HG02938 (cell line): ENCODE results near the gene NR4A2.

Experiments used
- ATAC-seq: cut with Tn5 transposase; IDR thresholded peaks from one replicate; pipeline ENCODE4 v1.9.1; 2021; ENCODE audit warnings: mild to moderate bottlenecking, moderate library complexity; ENCODE audit not compliant: unreplicated experiment

NR4A2 gene

DNA sequence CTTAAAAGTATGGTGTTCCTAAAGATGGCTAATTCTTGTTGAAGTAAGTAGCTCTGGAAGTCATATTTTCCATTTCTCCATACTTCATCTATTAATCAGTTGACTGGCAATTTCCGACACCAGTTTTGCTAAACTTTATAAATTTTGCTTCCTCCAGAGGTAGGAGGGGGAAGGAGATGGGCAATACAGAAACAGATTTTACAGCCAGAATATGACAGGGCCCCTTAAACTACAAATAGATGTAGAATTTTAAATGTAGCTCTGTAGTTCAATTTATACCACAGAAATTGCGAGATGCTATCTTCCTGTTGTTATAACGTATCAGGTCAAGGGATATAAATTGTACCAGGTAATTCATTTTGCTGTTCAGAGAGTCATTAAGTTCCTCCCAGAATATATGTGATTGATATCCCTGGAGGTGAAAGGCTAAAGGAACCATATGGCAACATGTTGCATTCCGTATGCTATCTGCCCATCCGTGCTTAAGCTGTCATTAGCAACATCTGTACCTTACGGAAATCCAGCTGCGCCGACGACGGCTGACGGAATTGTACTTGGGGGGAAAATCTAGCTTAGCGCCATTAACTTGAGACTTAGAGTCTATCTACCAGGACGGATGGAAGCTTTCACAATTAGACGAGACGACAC is 8.4 kb upstream of the NR4A2 start:
- ATAC-seq: no peak

DNA sequence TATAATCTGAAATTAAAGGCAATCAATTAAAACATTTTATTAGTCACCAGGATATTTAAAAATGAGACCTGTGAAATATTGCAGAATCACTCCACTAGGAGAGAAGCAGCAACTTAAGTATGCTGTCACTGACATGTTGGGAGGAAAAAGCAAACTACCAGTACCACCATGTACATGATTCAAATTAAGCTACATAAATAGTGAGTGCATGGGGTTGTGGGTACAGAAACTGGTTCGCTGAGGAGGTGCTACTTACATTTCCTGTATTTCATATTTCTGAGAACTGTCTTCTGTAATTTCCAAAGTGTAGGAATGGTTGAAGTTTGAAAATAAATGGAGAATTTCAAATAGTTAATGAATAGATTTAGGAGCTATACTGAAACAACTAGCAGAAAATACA is 7.9 kb upstream of the NR4A2 start:
- ATAC-seq: no peak

DNA sequence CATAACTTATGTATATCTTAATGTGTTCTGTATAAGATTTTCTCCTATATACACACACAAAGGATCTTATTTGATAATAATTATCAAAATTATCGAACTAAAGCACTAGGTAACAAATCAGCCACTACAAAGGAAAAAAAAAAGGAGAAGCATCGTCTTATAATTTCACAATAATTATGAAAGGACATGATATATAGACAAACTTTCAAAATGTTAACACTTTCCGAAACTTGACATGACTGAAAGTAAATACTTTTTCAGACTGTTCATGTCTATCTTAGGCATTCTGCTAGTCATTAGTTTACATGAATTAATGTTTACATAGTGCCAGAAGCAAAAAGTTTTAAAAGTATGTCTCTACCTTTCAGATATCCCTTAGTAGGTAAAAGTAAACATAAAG is 7.3 kb upstream of the NR4A2 start:
- ATAC-seq: no peak

DNA sequence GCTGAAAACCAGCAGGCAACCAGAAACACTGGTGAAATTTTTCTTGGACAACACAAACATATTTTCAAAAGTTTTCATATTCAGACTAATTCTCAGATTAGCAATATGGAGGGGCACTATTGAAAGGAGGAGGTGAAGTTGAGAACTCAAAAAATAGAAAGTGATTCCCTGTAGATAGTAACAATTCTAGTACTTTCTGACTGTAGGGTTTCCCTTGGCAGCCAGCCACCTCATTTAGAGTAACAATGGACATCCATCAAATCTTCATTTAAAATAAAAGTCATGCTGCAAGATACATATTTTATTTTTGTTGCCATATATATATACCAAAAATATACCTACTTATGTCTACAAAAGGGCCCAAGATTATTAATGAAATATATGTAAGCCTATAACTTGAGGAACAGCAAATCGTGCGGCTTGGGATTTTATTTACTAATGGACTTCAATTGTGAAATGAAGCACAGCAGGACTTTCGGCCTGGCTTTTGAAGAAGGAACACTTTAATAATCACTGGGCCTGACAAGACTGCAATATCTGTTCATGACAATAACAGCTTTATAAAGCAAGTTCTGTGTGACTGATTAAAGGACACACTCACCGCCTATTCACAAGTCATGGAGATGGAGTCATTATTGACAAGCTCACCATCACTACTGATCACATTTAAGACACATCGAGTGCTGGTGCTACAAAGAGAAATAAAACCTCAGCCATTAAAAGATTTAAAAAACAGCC is 6.8 kb upstream of the NR4A2 start:
- ATAC-seq: no peak

DNA sequence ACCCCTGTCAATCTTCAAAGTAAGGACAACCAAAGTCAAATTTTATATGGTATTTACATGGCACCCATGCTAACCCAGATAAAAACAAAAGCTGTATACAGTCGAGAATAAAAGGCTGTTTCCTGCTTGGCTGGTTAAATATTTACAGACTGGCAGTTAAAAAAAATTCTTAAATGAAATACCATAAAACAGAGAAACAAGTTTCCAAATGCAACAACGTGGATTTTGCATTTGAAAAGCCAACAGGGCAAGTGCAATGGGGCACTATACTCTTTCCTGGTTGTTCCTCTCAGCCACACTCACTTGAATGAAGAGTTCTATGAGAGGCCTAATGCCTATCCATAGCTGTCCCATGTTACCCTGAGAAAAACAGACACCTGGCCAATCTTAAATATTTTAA is 6.1 kb upstream of the NR4A2 start:
- no peak for ATAC-seq

DNA sequence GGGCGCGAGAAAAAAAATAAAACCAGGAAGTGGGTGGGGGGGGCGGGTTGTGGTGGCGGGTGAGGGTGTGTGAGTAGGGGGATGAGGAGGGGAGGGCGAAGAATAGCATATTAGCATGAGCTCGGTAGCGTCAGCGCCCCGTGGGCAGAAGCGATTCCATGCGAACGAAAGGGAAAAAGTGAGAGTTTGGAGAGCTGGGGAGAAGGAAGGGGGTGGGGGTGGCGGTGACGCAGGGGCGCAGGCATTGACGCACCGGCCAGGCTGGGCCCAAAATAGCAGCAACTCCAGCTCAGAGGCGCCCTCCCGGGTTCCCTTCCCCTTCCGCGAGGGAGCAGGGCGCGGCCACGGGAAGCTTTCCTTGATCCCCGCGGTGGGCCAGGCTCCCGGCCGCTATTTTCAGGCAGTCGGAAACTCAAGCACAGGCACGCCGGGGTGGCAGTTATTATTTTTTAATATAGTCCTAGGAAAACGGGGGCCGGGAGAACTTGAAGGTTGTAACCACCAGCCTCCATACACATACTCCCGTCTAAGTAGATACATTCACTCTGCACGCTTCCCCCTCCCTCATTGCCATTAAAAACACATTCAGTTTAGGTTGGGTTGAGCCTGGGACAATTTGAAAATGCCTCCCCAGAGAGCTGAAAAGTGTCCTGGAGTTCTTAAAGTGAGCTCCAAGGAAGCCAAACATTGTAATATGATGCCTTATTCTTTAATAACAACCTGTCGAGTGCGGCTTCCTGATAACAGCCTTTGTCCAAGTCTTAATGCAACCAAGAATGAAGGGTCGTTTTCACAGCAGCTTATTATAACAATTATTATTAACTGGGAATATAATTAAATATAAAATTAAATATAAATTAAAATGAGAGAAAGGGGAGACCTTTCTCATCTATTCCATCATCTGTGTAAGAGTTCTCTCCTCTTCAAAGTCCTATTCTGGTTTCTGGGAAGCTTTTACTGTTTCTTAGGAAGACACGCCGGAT is 2.3 kb upstream of the NR4A2 start:
- ATAC-seq: no peak

DNA sequence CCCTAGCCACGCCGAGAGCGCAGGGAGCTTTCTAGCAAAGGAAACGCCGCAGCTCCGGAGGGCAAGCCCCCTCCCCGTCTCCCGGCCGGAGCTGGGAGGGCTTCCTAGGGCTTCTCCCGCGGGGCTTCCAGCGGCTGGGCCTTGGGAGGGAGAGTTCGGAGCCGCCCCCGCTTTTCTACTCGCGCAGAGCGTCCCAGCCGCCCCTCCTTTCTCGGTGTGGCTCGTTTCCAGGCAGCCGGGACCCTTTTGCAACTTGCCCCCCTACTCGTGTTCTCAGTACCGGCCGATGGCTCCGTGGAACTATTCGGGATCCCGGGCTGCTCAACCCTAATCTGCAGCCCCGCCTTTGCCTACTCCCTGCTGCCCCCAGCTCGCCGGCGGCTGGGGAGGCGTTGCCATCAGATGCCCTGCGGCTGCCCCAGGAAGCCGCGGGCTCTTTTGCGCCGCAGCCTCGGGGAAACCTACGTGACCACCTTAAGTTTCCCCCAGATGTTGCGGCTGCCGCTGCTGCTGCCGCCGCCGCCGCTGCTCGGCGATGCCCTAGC is 1.5 kb upstream of the NR4A2 start:
- ATAC-seq: no peak

DNA sequence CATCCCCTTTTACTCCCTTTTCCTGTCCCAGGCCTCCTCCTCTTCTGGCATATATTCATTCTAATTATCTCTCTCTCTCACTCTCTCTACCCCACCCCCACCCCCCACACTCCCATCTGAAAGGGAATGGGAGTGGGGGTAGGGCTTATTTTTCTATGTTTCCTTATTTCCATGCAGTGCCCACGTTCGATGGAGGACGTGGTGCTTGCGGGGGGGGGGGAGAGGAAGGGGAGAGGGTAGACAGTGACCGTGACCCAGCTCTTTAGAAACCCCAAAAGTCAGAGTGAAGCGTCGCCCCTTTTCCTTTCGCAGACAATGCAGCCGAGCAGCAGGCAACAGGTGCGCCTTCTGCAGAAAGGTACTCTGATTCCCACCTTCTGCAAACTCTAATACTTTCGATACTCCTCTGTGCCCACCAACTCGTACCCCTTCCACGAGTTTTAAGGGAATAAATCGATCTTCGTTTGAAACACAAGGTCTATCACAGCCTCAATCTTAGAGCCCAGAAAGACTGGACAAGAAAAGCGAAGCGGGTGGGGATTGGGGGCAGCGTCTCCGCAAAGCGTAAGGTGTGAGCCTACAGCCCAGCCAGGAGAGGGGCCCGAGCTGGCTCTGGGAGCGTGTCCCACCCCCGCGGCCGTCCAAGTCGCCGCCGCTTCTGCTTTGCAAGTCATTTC is 891 bp upstream of the NR4A2 start:
- no peak for ATAC-seq

DNA sequence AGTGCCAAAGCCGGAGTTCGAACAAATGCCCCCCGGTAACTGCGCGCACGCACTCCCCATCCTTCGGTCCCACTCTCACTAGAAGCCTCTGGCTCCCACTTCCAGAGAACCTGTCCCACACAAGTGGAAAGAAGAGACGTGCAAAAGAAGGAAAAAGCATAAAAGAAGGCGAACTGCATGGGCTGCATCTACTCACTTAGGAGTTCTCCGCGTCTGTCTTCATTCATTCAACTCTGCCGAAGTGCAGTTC is 312 bp downstream of the NR4A2 start:
- ATAC-seq: peak; percentile 7

DNA sequence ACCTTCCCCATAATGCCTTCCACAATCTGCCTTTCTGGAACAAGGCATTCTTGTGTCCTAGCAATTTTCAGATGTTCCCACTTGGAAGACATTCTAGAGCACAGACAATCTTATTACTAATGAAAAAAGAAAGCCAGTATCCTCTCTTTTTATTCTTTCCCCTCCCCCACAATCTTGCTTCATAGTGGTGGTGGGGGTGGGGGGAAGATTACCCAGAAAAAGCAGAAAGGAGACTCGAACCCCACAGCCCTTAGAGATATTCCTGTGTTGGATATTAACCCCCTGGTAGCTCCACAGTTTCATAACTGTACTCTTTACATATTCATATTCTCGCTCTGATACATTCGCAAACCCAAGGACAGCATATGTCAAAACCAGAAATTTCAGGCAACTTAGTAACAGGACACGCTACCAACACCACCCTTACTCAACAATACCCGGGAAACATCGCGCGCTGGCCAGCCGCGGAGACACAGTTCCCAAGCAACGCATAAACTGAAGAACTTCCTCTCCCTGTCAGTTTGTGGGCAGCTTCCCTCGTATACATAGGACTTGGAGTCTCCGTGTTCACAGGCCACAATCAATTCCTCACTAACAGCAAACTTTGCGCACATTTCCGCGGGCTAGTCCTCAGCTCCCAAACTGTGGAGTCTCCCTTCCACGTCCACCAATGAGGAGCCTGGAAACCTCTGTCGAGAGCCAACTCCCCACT is 793 bp downstream of the NR4A2 start:
- no peak for ATAC-seq

DNA sequence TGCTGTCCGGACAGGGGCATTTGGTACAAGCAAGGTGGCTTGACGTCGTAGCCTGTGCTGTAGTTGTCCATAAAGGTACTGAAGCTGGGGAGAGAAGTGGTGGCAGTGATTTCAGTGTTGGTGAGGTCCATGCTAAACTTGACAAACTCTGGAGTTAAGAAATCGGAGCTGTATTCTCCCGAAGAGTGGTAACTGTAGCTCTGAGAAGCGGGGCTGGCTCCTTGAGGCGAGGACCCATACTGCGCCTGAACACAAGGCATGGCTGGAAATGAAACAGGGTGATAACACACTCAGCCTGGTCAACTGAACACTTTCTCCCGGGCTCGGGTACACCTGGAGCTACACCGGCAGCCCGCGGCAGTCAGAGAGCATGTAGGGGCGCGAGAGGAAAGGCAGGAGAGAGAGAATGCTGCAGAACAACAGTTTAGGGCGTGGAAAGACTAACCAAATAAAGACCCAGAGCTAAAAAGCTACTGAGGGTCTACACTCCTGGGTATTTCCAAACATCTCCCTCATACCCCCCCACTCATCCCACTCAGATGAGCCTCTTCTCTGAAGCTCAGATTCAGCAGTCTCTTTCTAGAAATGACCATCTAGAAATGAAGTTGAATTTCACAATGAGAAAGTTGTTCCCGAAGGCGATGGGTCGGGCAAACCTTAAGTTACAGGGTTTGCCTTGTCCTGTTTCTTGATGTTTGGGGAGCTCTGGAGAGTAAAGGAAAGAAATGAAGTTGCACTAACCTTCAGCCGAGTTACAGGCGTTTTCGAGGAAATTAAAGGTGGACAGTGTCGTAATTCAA is 2.4 kb downstream of the NR4A2 start:
- no peak for ATAC-seq

DNA sequence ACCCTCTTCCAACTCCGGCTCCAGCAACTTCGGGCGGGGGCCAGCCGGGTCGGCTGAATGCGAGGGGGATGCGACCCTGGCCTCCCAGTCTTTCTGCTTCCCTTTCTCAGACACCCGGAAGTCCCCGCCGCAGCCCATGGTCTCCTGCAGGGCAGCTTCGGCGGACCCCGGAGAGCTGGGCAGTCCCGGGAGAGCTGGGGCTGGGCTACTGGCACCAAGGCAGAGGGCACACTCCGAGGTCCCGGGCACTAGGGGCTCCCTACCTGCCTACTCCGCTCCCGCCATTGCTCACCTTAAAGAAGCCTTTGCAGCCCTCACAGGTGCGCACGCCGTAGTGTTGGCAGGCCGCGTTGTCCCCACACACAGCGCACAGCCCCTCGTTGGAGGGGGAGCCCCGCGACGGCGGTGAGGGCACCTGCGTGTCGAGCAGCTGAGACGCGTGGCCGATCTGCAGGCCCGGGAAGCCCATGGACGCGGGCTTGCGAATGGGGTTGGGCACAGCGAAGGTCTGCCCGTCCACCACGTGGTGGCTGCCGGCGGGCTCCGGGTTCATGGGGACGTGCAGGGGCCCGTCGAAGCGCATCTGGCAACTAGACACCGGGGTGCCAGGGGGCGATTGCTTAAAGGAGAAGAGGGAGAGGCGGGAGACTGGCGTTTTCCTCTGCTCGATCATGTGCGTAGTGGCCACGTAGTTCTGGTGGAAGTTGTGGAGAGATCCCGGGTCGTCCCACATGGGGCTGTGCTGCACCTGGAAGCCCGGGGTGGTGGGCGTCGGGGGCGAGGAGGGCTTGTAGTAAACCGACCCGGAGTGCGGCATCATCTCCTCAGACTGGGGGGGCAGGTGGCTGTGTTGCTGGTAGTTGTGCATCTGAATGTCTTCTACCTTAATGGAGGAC is 3.2 kb downstream of the NR4A2 start:
- ATAC-seq: no peak

DNA sequence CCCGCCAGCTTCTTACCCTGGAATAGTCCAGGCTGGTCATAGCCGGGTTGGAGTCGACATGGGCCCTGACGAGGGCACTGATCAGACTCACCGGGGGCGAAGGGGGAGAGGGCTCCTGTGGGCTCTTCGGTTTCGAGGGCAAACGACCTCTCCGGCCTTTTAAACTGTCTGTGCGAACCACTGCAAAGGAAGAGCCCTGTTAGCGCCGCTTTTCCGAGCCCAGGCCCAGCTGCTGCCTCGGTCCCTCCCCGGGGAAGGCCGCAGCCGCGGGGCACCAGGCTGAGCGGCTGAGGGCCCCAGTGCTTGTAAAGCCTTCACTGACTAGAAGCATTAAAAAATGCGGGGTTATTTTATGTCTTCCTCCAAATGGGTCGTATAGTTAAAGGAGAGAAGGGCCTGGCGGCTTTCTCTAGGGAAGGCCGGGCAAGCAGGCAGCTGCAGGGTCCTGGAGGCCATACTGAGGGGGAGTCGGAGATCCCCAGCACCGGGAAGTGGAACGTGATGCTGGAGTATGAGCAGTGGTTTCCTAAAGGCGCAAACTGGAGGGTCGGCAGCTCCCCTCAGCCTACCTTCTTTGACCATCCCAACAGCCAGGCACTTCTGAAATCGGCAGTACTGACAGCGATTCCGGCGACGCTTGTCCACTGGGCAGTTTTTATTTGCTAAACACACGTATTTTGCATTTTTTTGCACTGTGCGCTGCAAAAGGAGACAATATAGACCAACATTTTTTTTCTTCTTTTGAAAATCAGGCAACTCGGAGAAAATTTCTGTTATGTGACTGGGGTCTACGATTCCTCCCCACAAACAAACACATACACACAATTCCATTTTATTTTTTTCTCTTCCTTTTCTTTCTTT is 4.5 kb downstream of the NR4A2 start:
- ATAC-seq: no peak

DNA sequence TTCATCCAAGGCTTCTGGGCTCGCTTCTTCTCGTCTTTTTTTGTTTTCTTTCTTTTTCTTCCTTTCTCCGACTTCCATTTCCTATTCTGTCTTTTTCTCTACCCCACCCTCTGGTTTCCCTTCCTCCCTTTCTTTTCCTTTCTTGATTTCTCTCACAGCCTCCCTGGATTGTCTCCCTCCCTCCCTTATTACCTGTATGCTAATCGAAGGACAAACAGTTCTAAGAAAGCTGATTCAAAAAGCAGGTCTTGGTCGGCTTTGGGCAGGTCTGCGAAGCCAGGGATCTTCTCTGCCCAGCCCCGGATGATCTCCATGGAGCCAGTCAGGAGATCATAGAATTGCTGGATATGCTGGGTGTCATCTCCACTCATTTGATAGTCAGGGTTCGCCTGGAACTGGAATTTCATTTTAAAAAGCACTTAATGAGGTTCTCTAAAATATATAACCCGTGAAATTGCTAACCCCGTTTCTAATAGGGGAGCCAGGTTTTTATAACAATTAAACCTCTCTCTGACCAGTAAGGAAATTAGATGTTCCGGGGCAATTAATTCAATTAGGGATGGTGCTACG is 5.9 kb downstream of the NR4A2 start:
- ATAC-seq: no peak

DNA sequence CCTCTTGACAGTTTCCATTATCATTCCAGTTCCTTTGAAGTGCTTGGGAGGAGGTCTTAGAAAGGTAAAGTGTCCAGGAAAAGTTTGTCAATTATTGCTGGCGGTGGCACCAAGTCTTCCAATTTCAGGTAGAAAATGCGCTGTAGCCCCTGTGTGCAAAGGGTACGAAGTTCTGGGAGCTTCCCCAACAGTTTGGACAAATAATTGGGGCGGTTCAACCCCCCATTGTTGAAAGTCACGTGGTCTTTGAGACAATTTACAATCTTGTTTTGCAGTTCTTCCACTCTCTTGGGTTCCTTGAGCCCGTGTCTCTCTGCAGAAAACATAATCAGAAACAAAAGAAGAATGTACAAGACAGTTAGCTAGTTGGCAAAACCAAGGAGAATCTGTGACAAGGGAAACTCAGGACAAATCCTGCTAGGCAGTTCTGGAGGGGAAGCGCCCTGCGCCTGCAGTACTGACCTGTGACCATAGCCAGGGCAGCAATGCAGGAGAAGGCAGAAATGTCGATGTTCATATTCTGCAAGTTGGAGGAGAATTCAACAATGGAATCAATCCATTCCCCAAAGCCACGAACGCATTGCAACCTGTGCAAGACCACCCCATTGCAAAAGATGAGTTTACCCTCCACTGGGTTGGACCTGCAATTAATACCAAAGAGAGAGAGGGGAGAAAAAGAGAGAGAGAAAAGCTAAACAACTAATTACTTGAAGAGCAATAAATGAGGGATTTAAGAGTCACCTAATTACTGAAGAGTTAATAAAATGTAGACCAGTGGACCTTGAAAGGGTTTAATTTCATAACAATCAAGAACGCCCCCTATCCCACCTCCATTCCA is 6.6 kb downstream of the NR4A2 start:
- no peak for ATAC-seq

DNA sequence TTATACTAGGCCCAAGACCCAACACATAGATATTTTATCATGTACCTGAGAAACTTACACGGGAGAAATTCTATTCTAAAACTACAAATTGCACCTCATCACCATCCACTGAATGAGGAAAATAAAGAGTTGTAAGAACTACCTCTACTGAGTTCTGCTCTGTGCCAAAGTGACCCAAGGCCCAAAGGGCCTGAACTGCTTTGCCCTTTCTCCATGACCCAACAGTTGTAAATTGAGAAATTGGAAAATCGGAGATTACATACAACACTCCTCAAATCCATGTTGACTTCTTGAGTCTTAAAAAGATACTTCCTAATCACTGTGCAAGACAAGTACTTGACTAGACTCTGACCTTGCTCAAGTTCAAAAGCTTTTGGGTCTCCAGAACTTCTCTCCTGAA is 8.8 kb downstream of the NR4A2 start:
- ATAC-seq: no peak
